Heart right ventricle (tissue), 16 donors: Measurements from ENCODE around the gene TSPOAP1. TPM values are rescaled to one million over a fixed set of nuclear protein-coding genes. Genes with fewer than 3 reads are reported as not detected.

Experiments used
- ATAC-seq, 8 donors: fragments of 200-7000 bp; cut with Tn5 transposase; one replicate each; pipeline ENCODE4 v1.9.1; 2020; ENCODE audit warnings: mild to moderate bottlenecking in 8 of 8, moderate library complexity in 8 of 8, moderate number of reproducible peaks in 1 of 8
- DNase-seq, 2 donors: peaks; one replicate each; pipeline ENCODE4 v3.0.0-alpha.2; 2020
- H3K27ac ChIP-seq, 10 donors: fragments of 200-600 bp; sonication (generic) in 2 of 10; one replicate each; pipeline versions ENCODE4 v1.5.0 to v1.8.0; 2020 to 2022; ENCODE audit warnings: mild to moderate bottlenecking in 3 of 10
- H3K27me3 ChIP-seq, 7 donors: fragments of 200-600 bp; one replicate each; pipeline ENCODE4 v1.8.0; 2021 to 2022; ENCODE audit warnings: mild to moderate bottlenecking in 2 of 7
- H3K36me3 ChIP-seq, 9 donors: fragments of 200-600 bp; sonication (generic) in 1 of 9; one replicate each; pipeline versions ENCODE4 v1.5.0 to v1.8.0; 2020 to 2022; ENCODE audit warnings: mild to moderate bottlenecking in 2 of 9
- H3K4me1 ChIP-seq, 9 donors: fragments of 200-600 bp; sonication (generic) in 1 of 9; one replicate each; pipeline versions ENCODE4 v1.5.0 to v1.8.0; 2020 to 2022; ENCODE audit warnings: mild to moderate bottlenecking in 4 of 9
- H3K4me3 ChIP-seq, 10 donors: fragments of 200-600 bp; sonication (generic) in 2 of 10; one replicate each; pipeline versions ENCODE4 v1.5.0 to v1.8.0; 2020 to 2022; ENCODE audit warnings: mild to moderate bottlenecking in 7 of 10, moderate library complexity in 2 of 10
- H3K9me3 ChIP-seq, 11 donors: fragments of 200-600 bp in 10 of 11; sonication (generic) in 2 of 11; one replicate each; pipeline versions ENCODE4 v1.5.0 to v1.8.0; 2013 to 2022; ENCODE audit warnings: mild to moderate bottlenecking in 2 of 11, control low read depth in 1 of 11, moderate library complexity in 1 of 11
- CTCF ChIP-seq, 9 donors: fragments of 200-600 bp; sonication (generic) in 2 of 9; IDR thresholded peaks; one replicate each; pipeline versions ENCODE4 v1.5.0 to v1.8.0; 2021 to 2022; ENCODE audit warnings: antibody characterized with exemption in 9 of 9, mild to moderate bottlenecking in 5 of 9, moderate library complexity in 1 of 9
- WGBS, 2 donors: extraction: QIAGEN DNeasy Blood & Tissue Kit; methylation state at CpG; one replicate each; pipeline ENCODE4 v1.1.7; 2013; ENCODE audit warnings: inconsistent platforms in 1 of 2; 5-methylcytosine and 5-hydroxymethylcytosine counted together
- intact Hi-C, 10 donors: fragments of 100-400 bp; cut with DNase I; formaldehyde crosslinking; loops; one replicate each; pipeline versions ENCODE4 v1.11.1 to v1.14.2; 2022
- polyA plus RNA-seq, 2 donors: library from polyadenylated mRNA; stranded (reverse); fragments of 200-250 nt; gene quantifications; one replicate each; pipeline ENCODE4 v1.2.3, GENCODE V29; 2013
- total RNA-seq, 10 donors: library from RNA; stranded (reverse); fragmentation: NEBNext Ultra II Directional in 3 of 10; extraction: Animal tissue kit (Norgen Biotek cat#: 25700) in 3 of 10; gene quantifications; one replicate each; pipeline versions ENCODE4 v1.2.1 to v1.2.4, GENCODE V29; 2021 to 2023
- donor health status: Arrhythmogenic right ventricular cardiomyopathy.
- donor health status: ischemic (EF 13 %, LVEDD 7.1; RV severe dilation, severe dysfunction).
- donor health status: healthy with polysubstance abuse.
- donor health status: DM: no; HTN: yes; CAD: no.
- donor health status: DM: no; HTN: no; CAD: no.
- donor health status: ischemic (EF 25% LVEDD 6.9; RV normal size, moderate dysfunction).
- donor health status: ischemic (EF 25% LVEDD 5.7; RV mildly dilated, moderate dysfunction).
- donor health status: healthy.
- donor health status: DM: yes; HTN: yes; CAD: no.
- donor health status: Ischemic cardiomyopathy.
- donor health status: ischemic (EF 35%, LVEDD 5.7; RV mildly dilated, moderate dysfunction).
- donor health status: nonischemic (EF 11% LVEDD 7.7; RV severe dilation, severe dysfunction).
- donor health status: DM: yes; HTN: yes; CAD: no.
- donor health status: PGD.
- donor health status: ischemic (EF 29% LVEDD 5.4; RV normal size, mild dysfunction).
- donor health status: nonischemic (EF 23%, LVEDD 6.1; RV moderate dilation, normal function).

TSPOAP1 gene
- total and polyA plus RNA-seq, 12 donors, result 1.6 to 35.6 (median 12.4) TPM

DNA sequence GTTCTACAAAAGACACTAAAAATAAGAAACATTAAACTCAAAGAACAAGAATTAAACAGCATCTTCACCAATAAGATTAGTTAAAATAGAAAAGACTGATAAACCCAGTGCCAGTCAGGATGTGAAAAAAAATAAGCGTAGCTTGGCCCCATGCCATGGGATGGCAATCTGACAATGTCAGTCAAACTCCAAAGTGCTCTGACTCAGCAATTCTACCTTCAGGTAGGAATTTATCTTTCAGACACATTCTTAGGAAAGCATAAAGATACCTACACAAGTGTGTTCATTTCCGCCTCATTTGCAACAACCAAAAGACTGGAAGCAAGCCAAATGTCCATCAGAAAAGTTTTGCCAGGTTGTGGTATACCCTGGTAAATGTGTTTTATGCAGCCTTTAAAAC is 38.7 kb downstream of the TSPOAP1 start:
- 38 to 42% methylated on average over 2 of the region's 2 CpGs for WGBS, 2 donors
- peaks cover 0 to 5% (median 0%) of the 10 kb centered on the region in 11 donors for H3K9me3 ChIP-seq
- H3K4me3 ChIP-seq, result no peak overlapping the region
- no peaks in the 10 kb centered on the region for H3K36me3 ChIP-seq
- no peaks in the 10 kb centered on the region for H3K4me1 ChIP-seq
- TF ChIP-seq CTCF (IDR thresholded peaks at IDR 0.05), result no peak
- ATAC-seq, result no peak
- intact Hi-C loops, result loop anchor here in 1 of 10 donors (10.0 kb wide), 1 partner anchor 55 kb away; the partner anchor contains the start of gene LPO
- peaks cover 0 to 75% (median 34%) of the 10 kb centered on the region in 7 donors for H3K27me3 ChIP-seq
- no peak for DNase-seq
- H3K27ac ChIP-seq, result no peak overlapping the region

DNA sequence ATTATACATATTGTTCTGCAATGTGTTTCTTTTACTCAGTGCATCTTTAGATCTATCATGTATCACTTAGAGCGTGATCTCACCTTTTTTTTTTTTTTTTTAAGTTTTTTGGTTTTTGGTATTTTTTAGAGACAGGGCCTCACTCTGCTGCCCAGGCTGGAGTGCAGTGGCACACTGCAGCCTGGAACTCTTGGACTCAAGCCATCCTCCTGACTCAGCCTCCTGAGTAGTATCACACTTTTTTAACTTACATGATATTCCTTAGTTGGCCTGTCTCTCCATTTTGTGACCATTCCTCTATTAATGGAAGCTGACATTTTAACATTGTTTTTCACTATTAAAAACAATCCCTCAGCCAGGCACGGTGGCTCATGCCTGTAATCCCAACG is 43.2 kb downstream of the TSPOAP1 start:
- peaks cover 0 to 73% (median 36%) of the 10 kb centered on the region in 7 donors for H3K27me3 ChIP-seq
- intact Hi-C loops, result no loop called here
- no peak overlapping the region for H3K27ac ChIP-seq
- no peaks in the 10 kb centered on the region for H3K9me3 ChIP-seq
- H3K4me1 ChIP-seq, result no peaks in the 10 kb centered on the region
- DNase-seq (no peak), ATAC-seq (no peak)
- no peak overlapping the region for H3K4me3 ChIP-seq
- whole genome bisulfite sequencing, 2 donors, result 89 to 93% methylated on average over 3 of the region's 3 CpGs
- TF ChIP-seq CTCF (IDR thresholded peaks at IDR 0.05), result no peak
- H3K36me3 ChIP-seq, result no peaks in the 10 kb centered on the region

DNA sequence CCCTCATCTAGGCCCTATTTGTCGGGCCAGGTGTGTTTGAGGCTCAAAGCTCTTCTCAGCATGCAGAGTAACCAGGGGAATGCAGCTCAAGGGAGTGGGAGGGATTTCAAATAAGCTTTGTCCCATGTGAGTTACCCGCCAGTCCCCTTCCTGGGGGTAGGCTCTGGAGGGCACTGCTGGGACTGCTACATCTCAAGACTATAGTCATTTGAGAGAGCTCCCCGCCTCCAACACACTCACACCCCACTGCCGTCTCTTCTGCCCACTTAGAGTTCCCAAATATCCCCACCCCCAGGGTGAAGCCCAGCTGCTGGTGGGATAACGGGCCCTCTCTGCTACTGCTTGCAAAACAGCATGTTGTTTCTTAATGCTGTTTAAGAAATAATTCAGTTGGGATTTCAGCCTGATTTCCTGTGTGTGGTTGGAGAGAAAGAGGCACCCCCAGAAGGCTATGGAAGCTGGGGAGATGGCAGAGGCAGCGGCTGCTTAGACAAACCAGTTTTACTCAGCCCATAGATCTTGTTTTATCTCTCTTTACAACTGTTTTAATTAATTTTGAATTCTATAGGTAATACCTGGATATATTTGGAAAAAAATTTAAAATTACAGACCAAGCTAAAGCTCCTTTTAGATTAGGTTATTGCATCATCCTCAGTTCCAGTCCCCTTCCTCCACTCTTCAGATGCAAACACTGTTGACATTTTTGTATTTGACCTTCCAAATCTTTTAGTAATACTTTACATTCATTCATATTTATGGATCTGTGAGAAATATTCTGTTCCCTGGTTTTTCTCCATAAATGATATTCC is 43.8 kb downstream of the TSPOAP1 start:
- H3K27ac ChIP-seq, result no peak overlapping the region
- ATAC-seq (no peak), DNase-seq (no peak)
- H3K4me3 ChIP-seq, result no peak overlapping the region
- H3K27me3 ChIP-seq, result peaks cover 0 to 70% (median 41%) of the 10 kb centered on the region in 7 donors
- H3K36me3 ChIP-seq, result no peaks in the 10 kb centered on the region
- H3K9me3 ChIP-seq, result no peaks in the 10 kb centered on the region
- H3K4me1 ChIP-seq, result peaks cover 0 to 2% (median 0%) of the 10 kb centered on the region in 9 donors
- WGBS, 2 donors, result 44 to 46% methylated on average over 6 of the region's 6 CpGs
- no peak for TF ChIP-seq CTCF (IDR thresholded peaks at IDR 0.05)
- intact Hi-C loops, result no loop called here

DNA sequence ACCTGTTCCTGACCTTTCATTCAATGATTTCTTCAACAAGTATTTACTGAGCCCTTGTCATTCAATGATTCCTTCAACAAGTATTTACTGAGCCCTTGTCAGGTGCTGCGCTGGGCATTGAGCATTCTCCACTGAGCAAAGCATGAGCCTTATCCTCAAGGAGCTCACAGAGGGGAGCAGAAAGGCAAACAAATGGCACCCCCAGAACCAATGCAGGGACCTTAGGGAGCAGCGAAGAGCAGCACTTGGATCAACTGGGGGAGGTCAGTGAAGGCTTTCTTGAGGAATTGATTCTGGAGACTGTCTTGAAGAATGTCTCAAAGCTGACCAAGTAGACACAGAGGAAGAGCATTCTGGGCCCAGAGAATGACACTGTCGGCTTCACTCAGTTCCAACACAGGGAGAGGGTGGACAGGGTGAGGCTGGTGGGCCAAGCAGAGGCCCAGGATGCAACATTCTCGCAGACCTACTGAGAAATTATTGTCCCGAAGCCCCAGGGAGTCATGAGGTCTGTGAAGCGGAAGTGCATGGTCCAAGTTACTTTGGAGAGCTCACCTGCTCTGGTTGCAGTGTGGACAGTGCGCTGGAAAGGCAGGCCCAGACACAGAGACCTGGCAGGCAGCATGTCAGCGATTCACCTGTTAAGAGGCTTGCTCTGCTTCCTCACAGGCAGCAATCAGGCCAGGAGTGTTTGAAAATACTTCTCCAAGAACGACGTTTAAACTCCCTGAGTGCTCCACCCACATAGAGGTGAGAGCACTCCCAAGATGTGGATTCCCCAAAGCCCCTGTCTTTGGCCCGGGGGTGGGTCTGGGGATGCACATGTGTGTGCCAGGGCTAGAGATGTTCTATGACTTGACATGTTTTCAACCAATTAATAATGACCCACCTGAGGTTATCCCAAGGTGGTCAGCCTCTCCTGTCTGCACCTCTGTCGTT is 44.7 kb downstream of the TSPOAP1 start:
- no peak for ATAC-seq
- peaks cover 0 to 68% (median 40%) of the 10 kb centered on the region in 7 donors for H3K27me3 ChIP-seq

More for the DNA sequence above, 44.7 kb downstream of the TSPOAP1 start:
- H3K27ac ChIP-seq, result no peak overlapping the region
- H3K36me3 ChIP-seq, result no peaks in the 10 kb centered on the region
- H3K9me3 ChIP-seq, result no peaks in the 10 kb centered on the region
- no peak for DNase-seq
- H3K4me1 ChIP-seq, result peaks cover 0 to 10% (median 5%) of the 10 kb centered on the region in 9 donors
- H3K4me3 ChIP-seq, result no peak overlapping the region
- WGBS, 2 donors, result 71 to 73% methylated on average over 12 of the region's 12 CpGs
- no peak for TF ChIP-seq CTCF (IDR thresholded peaks at IDR 0.05)
- intact Hi-C loops, result no loop called here
